ENCODE measurements around the gene ZNF454.

Gene ZNF454

DNA sequence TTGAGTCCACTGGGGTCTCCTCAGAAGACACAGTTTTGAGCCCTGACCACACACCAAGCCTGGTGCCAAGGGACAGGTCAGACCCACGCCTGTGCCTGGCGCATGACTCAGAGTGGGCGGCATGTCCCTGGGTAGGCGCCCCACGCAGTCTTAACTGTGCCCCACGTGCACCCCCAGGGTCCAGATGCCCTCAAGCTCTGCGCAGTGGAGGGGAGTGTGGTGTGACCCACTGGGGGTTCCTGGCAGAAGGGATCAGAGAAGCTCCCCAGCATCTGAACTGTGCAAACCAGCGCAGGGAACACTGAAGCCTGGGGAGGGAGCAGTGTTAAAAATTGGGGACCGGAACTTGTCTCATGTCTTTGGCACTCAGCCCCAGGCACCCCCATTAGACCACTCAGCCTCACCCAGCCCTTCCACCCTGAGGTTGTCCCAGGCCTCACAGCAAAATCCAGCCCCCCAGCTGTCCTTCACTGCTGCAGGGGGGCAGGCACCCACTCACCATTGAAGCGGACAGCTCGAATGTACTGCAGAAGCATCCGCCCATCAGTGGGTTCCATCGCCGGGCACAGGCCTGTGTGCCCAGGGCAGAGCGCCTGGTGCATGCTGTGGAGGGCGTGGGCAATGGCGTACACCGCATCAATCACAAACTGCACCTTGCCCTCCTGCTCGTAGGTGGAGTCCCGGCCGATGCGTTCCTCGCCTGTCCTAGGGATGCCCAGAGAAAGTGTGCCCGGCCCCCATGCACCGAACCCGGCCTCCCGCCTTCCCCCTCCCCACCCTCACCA lies 47.6 kb downstream of the ZNF454 start:
- H3K27ac ChIP-seq (ENCODE audit: low read length), result no peak overlapping the region
- no peaks in the 10 kb centered on the region for H4K20me1 ChIP-seq (ENCODE audit: insufficient read depth, low read length)
- H3K9me3 ChIP-seq (ENCODE audit: insufficient read depth, low read length), result no peaks in the 10 kb centered on the region; the same call in 1 of the 2 replicates

DNA sequence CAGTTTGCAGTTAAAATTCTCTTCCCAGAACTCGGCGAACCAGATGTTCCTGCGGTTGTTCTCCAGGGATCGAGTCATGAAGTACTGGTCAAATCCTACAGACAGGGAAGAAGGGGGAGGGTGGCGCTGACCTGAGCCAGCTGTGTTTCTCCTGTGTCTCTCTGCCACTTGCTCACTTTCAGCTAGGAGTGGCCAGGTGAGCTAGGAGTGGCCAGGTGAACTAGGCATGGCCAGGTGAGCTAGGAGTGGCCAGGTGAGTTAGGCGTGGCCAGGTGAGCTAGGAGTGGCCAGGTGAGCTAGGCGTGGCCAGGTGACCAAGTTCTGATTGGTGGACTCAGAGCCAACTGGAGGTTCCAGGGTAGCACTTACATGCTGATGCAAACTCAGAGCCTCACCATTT lies 48.3 kb downstream of the ZNF454 start:
- H3K9ac ChIP-seq (ENCODE audit: low read length), result no peak overlapping the region
- H3K27ac ChIP-seq (ENCODE audit: low read length), result no peak overlapping the region
- H3K4me1 ChIP-seq (ENCODE audit: low read length), result no peaks in the 10 kb centered on the region
- H3K79me2 ChIP-seq (ENCODE audit: low read length), result no peaks in the 10 kb centered on the region
- no peaks in the 10 kb centered on the region; the same call in 1 of the 2 replicates for H3K9me3 ChIP-seq (ENCODE audit: insufficient read depth, low read length)
- H3K4me2 ChIP-seq (ENCODE audit: low read length), result no peak overlapping the region
- TF ChIP-seq CTCF (IDR thresholded peaks at IDR 0.05; ENCODE audit: low read depth, low read length), result no peak
- TF ChIP-seq EZH2phosphoT487 (IDR thresholded peaks at IDR 0.05; ENCODE audit: low read depth), result no peak
- H2AFZ ChIP-seq (ENCODE audit: low read depth, low read length), result no peak overlapping the region
- no peak overlapping the region for H3K4me3 ChIP-seq (ENCODE audit: low read length)
- H3K36me3 ChIP-seq (replicated peaks; ENCODE audit: low read depth, low read length), result no peaks in the 10 kb centered on the region
- no peaks in the 10 kb centered on the region for H4K20me1 ChIP-seq (ENCODE audit: insufficient read depth, low read length)
- H3K27me3 ChIP-seq (ENCODE audit: low read depth, low read length), result no peaks in the 10 kb centered on the region

More for the DNA sequence above, 47.6 kb downstream of the ZNF454 start:
- Histone ChIP-seq H2AFZ (ENCODE audit: low read depth, low read length) (no peak overlapping the region), H3K4me1 (ENCODE audit: low read length) (no peaks in the 10 kb centered on the region), H3K27me3 (ENCODE audit: low read depth, low read length) (no peaks in the 10 kb centered on the region), H3K36me3 (replicated peaks; ENCODE audit: low read depth, low read length) (no peaks in the 10 kb centered on the region), H3K4me2 (ENCODE audit: low read length) (no peak overlapping the region), H3K79me2 (ENCODE audit: low read length) (no peaks in the 10 kb centered on the region), H3K4me3 (ENCODE audit: low read length) (no peak overlapping the region), H3K9ac (ENCODE audit: low read length) (no peak overlapping the region)
- TF ChIP-seq EZH2phosphoT487 (IDR thresholded peaks at IDR 0.05; ENCODE audit: low read depth) (no peak), CTCF (IDR thresholded peaks at IDR 0.05; ENCODE audit: low read depth, low read length) (no peak)

- no peaks in the 10 kb centered on the region for H3K79me2 ChIP-seq (ENCODE audit: low read length)
- TF ChIP-seq CTCF (IDR thresholded peaks at IDR 0.05; ENCODE audit: low read depth, low read length) (no peak), EZH2phosphoT487 (IDR thresholded peaks at IDR 0.05; ENCODE audit: low read depth) (no peak)
- no peaks in the 10 kb centered on the region for H3K4me1 ChIP-seq (ENCODE audit: low read length)
- H3K9ac ChIP-seq (ENCODE audit: low read length), result no peak overlapping the region
- H4K20me1 ChIP-seq (ENCODE audit: insufficient read depth, low read length), result no peaks in the 10 kb centered on the region
- no peak overlapping the region for H2AFZ ChIP-seq (ENCODE audit: low read depth, low read length)
- no peaks in the 10 kb centered on the region for H3K27me3 ChIP-seq (ENCODE audit: low read depth, low read length)
- H3K4me3 ChIP-seq (ENCODE audit: low read length), result no peak overlapping the region
- H3K4me2 ChIP-seq (ENCODE audit: low read length), result no peak overlapping the region
- no peak overlapping the region for H3K27ac ChIP-seq (ENCODE audit: low read length)
- no peaks in the 10 kb centered on the region; the same call in 1 of the 2 replicates for H3K9me3 ChIP-seq (ENCODE audit: insufficient read depth, low read length)
- H3K36me3 ChIP-seq (replicated peaks; ENCODE audit: low read depth, low read length), result no peaks in the 10 kb centered on the region
Measured at GRCh38 chr5:178990491-178990890, 49.5 kb downstream of the ZNF454 start.

GRCh38 chr5:178991190-178992145 lies 50.5 kb downstream of the ZNF454 start:
- Histone ChIP-seq H3K27ac (ENCODE audit: low read length) (no peak overlapping the region), H3K4me3 (ENCODE audit: low read length) (no peak overlapping the region), H3K36me3 (replicated peaks; ENCODE audit: low read depth, low read length) (no peaks in the 10 kb centered on the region), H3K79me2 (ENCODE audit: low read length) (no peaks in the 10 kb centered on the region), H3K9ac (ENCODE audit: low read length) (no peak overlapping the region), H3K27me3 (ENCODE audit: low read depth, low read length) (no peaks in the 10 kb centered on the region), H3K4me2 (ENCODE audit: low read length) (no peak overlapping the region), H2AFZ (ENCODE audit: low read depth, low read length) (no peak overlapping the region), H3K4me1 (ENCODE audit: low read length) (no peaks in the 10 kb centered on the region), H3K9me3 (ENCODE audit: insufficient read depth, low read length) (no peaks in the 10 kb centered on the region; the same call in 1 of the 2 replicates), H4K20me1 (ENCODE audit: insufficient read depth, low read length) (no peaks in the 10 kb centered on the region)
- TF ChIP-seq CTCF (IDR thresholded peaks at IDR 0.05; ENCODE audit: low read depth, low read length), result no peak
